WI38 (cell line): Measurements from ENCODE around the gene DHX35.
A peak's percentile ranks its signal among the peaks of the same experiment; 100 is the strongest.

Source experiments
- H3K4me3 ChIP-seq: 2 replicates; pipeline ENCODE4 v1.5.1; 2011; ENCODE audit warnings: low read depth, mild to moderate bottlenecking, control low read depth, low read length
- TF ChIP-seq, protein P1 (sequence below): IDR thresholded peaks from 2 replicates; pipeline ENCODE4 v1.5.1; 2012; ENCODE audit warnings: low read depth, mild to moderate bottlenecking, control low read depth, low read length

DHX35 gene

DNA sequence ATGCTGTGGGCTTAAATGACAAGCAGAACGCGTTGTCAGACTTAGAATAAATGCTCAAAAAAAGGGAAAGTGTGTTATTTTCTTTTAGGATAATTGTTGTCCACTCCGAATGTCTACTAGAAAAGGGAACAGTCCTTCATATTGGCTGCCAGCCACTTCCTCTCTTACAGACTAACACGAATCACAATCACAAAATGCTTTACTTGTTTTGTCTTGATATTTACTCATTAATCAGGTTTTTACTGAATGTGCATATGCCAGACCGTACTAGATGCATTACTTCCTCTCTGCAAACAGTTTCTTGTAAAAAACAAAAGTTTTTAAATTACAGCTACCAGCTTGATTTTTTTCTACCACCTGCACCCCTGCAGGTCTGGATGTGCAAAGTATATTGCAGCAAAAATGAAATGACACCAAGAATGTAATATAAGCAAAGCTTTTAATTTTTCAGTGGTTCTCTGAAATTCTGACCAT, 821 bp downstream of the DHX35 start:
- peak overlapping the region; percentile 96 for H3K4me3 ChIP-seq
- TF ChIP-seq, protein P1, sequence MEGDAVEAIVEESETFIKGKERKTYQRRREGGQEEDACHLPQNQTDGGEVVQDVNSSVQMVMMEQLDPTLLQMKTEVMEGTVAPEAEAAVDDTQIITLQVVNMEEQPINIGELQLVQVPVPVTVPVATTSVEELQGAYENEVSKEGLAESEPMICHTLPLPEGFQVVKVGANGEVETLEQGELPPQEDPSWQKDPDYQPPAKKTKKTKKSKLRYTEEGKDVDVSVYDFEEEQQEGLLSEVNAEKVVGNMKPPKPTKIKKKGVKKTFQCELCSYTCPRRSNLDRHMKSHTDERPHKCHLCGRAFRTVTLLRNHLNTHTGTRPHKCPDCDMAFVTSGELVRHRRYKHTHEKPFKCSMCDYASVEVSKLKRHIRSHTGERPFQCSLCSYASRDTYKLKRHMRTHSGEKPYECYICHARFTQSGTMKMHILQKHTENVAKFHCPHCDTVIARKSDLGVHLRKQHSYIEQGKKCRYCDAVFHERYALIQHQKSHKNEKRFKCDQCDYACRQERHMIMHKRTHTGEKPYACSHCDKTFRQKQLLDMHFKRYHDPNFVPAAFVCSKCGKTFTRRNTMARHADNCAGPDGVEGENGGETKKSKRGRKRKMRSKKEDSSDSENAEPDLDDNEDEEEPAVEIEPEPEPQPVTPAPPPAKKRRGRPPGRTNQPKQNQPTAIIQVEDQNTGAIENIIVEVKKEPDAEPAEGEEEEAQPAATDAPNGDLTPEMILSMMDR: no peak

- H3K4me3 ChIP-seq: no peak overlapping the region
- TF ChIP-seq, protein P1: no peak
Measured at GRCh38 chr20:38963745-38964144, 1.6 kb downstream of the DHX35 start.

- TF ChIP-seq, protein P1: no peak
- no peak overlapping the region for H3K4me3 ChIP-seq
Measured at GRCh38 chr20:38965264-38965663, 3.1 kb downstream of the DHX35 start.

DNA sequence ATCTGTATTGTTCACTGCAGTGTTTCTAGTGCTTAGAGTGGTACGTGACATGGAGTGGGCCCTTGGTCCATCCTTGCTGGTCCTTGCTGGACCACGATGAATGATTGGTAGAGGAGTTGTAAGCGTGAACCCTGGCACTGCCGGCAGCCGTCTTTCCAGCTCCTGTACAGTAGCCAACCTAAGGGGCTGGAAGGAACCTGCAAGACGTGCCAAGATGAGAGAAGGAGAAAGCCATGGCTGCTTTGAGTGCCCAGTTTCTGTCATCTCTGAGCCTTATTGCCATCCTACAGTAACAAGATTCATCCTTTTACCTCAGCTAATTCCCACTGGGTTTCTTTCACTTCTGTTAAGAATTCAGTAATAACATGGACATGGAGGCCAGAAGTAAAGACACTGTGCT, 5.9 kb downstream of the DHX35 start:
- H3K4me3 ChIP-seq: no peak overlapping the region
- TF ChIP-seq, protein P1: no peak

GRCh38 chr20:38969708-38970107, 7.6 kb downstream of the DHX35 start:
- no peak overlapping the region for H3K4me3 ChIP-seq
- TF ChIP-seq, protein P1: no peak

GRCh38 chr20:38970302-38970701, 8.2 kb downstream of the DHX35 start:
- H3K4me3 ChIP-seq: no peak overlapping the region
- TF ChIP-seq, protein P1: no peak

DNA sequence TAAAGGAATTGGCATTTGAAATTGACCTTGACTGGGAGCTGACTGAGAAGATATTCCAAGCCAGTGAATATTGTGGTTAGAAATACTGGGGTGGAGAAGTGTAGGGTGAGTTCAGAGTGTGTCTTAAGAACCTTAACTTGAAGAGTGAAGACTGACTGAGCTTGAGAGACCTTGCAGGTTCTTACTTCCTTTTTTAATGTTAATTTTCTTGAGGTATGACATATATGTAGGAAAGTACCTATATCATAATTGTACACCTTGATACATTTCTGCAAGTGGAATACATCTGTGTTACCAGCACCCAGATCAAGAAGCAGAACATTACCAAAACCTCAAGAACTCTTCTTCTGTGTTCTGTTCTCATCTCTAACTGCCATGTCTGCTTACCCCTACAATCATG, 11.0 kb downstream of the DHX35 start:
- H3K4me3 ChIP-seq: no peak overlapping the region
- TF ChIP-seq, protein P1: no peak
